NK-92 (cell line): ENCODE data around the gene ITGA5.

Source experiments
- DNase-seq: peaks from one replicate; lab custom pipeline; 2025; ENCODE audit not compliant: unreplicated experiment; lab: John Stamatoyannopoulos, UW

ITGA5 gene

DNA sequence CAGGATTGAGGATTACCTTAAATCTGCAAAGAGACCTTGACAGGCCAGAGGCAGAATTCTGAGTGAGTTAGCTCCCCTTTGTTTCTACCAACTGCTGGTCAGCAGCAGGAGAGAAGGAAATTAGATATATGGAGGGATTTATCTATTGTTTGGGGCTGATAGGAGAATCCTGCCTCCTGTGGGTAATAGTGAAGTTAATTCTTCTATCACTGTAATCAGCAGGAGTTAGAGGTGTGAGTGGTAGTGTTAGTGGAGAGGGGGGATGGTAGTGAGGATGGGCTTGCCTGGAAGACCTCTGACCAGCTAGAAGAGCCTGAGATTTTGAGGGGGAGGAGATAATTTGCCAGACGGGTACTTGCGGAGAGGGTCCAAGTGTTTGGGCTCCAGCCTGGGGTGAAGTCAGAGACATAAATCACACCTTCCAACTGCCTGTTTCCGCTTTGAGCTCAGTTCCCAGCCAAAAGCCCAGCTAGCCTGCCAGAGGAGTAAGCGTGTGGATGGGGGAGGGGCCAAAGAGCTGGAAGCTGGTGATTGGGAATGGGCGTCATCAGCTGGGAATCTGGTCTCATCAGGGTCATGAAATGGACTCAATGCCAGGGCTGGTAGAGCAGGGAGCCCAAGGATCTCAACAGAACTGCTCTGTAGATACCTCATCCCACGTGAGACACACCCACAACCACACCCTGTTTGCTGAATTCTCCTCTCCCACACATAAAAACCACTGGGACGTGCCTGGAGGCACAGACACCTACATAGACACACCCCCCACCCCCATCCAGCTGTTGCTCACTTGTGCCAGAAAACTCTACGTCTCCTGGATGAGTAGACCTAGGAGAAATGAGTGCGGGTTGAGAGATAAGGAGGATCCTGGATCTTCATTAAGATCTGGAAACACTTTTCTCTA lies 13.1 kb upstream of the ITGA5 start:
- DNase-seq: no peak

GRCh38 chr12:54430471-54431069 lies 11.5 kb upstream of the ITGA5 start:
- DNase-seq: no peak

DNA sequence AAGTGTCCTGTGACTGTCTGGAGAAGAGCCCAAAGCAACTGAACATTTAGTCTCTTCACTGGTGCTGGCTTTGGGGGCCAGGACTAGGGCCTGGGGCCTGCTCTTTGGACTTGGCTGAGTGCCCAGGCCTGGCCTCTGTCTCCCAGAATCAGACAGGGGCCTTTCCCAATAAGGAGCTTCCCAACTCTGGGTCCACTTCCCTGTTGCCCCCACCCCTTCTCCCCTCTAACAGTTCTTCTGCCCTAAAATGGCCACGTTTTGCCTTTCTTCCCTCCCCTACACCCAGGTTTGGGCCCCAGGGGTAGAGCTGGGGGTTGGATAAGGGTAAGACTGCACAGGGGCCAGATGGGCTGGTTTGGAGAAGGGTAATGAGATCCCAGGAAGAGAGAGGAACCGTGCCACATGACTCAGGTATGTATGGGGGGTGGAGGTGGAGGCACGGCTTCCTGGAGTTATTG lies 10.0 kb upstream of the ITGA5 start:
- DNase-seq: no peak

GRCh38 chr12:54428050-54429013 lies 9.3 kb upstream of the ITGA5 start:
- DNase-seq: no peak

DNA sequence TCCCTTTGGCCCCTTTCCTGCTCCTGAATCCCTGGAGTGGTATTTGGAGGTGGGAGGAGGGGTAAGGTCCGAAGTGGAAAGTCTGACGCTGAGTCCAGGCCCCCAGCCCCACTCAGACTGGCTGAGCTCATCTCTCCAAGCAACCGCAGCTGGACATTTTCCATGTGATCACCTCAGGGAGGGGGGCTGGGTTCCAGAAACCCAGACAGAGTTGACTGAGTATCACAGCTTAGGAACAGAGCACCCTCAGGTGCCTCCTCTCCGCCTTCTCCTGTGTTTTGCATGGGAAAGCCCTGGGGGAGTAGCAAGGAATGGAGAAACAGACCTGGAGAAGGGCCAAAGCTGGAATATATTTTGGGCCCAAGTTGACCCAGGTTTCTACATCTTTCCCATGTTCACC lies 8.0 kb upstream of the ITGA5 start:
- DNase-seq: no peak

DNA sequence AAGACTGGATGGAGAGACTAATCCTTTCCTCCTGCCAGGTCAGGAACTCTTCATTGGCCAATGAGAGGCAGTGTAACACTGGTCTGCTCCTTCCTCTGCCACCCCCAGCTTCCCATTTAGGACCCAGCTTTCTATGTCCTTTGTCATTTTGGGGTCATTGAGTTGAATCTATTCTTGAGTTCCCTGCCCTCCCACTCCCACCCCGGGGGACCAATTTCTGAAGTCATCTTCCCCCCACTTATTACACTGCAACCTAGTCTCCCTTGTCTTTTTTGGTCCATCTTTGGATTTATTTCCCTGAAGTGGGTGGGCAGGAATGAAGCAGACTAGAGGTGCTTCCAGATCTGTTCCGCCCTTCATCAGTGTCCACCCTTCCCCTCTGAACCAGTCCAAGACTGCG lies 7.6 kb upstream of the ITGA5 start:
- DNase-seq: no peak

DNA sequence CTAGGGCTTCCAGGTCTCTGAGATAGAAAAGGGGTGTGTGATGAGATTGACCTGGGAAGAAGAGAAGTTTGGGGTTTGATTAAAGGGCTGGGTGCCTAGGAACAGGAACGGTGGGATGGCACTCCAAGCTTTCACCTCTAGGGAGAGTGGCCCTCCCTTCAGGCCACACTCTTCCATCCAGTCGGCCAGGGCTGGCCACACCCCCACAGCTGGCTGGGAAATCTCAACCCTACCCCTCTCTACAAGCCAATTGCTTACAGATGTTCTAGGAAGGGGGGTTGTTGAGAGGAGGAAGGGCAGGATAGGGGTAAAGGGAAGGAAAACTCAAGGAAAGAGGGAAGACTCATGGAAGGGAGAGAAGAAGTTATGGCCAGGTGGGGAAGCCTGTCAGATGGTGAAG lies 6.6 kb upstream of the ITGA5 start:
- DNase-seq: no peak

DNA sequence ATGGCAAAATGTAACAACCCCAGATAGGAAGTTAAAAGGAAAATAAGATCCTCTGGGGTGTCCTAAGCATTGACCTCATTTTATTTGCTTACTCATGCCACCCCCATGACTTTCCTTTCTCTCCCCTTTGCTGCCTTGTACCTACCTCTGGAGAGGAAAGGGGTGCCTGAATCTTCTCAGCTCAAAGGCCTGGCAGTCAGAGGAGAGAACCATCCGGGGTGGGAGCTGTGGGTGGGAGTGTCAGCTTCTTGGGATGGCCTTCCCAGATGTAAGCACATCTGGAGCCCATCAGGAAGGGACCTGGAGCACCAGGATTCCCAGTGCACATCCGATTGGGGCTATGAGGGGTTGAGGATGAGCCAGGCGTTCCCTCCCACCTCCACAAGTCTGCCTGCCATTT lies 5.2 kb upstream of the ITGA5 start:
- no peak for DNase-seq

- DNase-seq: no peak
Measured at GRCh38 chr12:54423816-54424150, 4.7 kb upstream of the ITGA5 start.

GRCh38 chr12:54421879-54422250 lies 2.8 kb upstream of the ITGA5 start:
- no peak for DNase-seq

- DNase-seq: no peak
Measured at GRCh38 chr12:54421175-54421878, 2.3 kb upstream of the ITGA5 start.

GRCh38 chr12:54420766-54421144 lies 1.7 kb upstream of the ITGA5 start:
- no peak for DNase-seq

DNA sequence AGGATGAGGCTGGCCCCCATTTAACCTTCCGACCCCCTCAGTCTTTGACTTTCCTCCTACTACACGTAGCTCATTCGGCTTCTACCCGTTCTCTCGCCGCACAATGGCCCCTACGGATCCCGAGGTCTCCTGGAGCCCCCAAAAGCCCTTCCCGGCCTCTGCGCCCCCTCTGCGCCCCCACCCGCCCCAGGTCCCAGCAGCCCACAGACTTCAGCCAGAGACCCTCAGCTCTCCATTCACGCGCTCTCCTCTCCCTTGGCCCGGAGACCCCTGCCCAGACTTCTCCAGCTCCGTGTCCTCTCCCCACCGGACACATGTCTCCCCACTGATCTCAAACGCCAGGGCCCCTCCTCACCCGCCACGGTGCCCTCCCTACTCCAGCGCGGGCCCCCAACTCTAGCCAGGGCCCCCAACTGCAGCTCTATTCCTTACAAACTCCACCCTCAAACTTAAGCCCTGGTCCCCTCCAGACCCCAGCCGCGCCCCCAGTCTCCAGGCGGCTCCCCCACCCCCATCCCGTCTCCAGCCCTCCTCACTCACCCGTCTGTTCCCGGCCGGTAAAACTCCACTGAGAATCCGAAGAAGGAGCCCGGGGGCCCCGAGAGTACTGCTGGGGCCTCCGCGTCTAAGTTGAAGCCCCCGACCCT lies 502 bp downstream of the ITGA5 start:
- DNase-seq: no peak

DNA sequence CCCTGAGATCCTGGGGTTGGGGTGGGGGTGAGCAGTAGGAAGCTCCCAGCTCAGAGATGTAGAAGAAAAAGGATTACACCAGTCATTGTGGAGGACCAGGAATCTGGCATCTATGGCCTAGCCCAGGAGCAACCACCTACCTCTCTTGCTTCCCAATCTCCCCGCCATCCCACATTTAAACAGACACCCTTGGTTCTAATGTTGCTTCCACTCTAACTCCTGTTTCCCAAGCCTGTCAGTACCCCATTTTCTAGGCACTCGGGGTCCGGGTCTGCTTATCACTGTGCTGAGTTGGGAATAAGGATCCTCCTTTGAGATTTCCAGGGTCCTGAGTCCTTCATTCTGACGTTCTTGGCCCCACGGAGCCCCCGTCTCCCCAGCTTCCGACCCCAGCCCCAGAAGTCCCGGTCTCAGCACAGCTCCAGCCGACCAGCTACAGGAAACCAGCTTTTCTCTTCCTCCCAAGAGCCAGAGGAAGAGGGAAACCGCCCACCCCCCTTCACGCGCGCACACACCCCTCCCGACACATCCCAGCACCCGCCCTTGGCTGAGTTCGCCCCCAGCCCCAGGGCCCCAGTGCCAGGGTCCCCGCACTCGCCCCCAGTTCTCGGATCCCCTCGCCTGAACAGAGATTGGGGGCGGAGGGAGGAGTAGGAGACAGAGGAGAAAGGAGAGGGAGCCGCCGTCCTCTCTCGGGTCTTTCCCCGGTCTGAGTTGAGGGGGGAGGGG lies 1.2 kb downstream of the ITGA5 start:
- DNase-seq: no peak

- DNase-seq: no peak
Measured at GRCh38 chr12:54416687-54417603, 2.1 kb downstream of the ITGA5 start.

- DNase-seq: no peak
Measured at GRCh38 chr12:54415221-54415929, 3.7 kb downstream of the ITGA5 start.

GRCh38 chr12:54413284-54414190 lies 5.5 kb downstream of the ITGA5 start:
- DNase-seq: no peak
